NT2/D1 (cell line): ENCODE results near the gene RARS1.

Experiments
- YY1 ChIP-seq: IDR thresholded peaks from 2 replicates; pipeline ENCODE4 v1.6.1; 2011; ENCODE audit not compliant: insufficient read length, insufficient read depth
- ZNF274 ChIP-seq: IDR thresholded peaks from 2 replicates; pipeline ENCODE4 v1.6.1; 2011; ENCODE audit warnings: mild to moderate bottlenecking, low read depth, low read length

GRCh38 chr5:168474319-168474718 lies 12.0 kb upstream of the RARS1 start:
- TF ChIP-seq YY1, result no peak
- TF ChIP-seq ZNF274, result no peak
